GM12801 (cell line): ENCODE results near the gene TPX2.

Source experiments
- CTCF ChIP-seq: IDR thresholded peaks from one replicate; pipeline ENCODE4 v1.5.1; 2011; ENCODE audit warnings: control low read depth; ENCODE audit not compliant: insufficient read length; ENCODE audit errors: extremely low read depth

The TPX2 gene

DNA sequence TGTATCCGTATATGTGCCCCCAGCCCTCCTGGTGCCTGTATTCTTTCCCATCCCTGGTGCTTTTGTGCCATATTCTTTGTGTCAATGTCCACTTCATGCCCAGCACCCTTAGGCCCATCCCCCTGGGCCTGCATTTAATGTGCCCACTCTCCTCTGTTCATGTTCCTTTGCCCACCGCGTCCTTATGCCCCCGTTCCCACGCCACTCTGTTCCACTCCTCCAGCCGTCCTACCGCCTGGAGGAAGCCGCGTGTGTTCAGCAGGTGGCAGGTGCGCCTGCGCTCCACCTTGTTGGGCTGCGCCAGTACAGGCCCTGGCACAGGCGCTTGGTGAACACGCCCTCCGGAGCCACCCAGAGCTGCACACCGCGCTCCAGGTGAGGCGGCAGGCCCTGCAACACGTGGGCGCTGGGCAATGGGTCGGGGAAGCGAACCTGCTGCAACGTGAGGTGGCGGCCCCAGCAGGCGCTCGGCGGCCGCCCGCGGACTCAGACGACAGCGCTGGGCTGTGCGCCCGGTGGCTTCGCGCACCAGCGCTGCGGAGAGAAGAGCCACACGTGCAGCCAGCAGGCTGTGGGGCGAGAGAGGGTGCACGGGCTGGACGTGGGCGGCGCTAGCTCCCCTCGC is 110.3 kb downstream of the TPX2 start:
- TF ChIP-seq CTCF: no peak
